IMR-90 (cell line): ENCODE measurements around the gene CUL1. TPM values are rescaled to one million over a fixed set of nuclear protein-coding genes. Genes with fewer than 3 reads are reported as not detected.

Experiments
- ATAC-seq: fragments of 200-7000 bp; cut with Tn5 transposase; 2 replicates; pipeline ENCODE4 v1.9.1; 2020; ENCODE audit warnings: low read depth, mild to moderate bottlenecking, moderate library complexity
- BruUV-seq: library from RNA; stranded (reverse); fragments of 400-500 nt; replicated peaks from 2 replicates; lab custom pipeline; 2021; lab: Mats Ljungman, UMichigan
- CTCF ChIA-PET: fragments of 300-600 bp; formaldehyde crosslinking; extraction: SDS; loops from one replicate; lab custom pipeline; 2021; ENCODE audit warnings: antibody characterized with exemption; lab: Yijun Ruan, JAX
- POLR2A ChIA-PET: fragments of 300-600 bp; sonication (Branson Sonifier 250); formaldehyde crosslinking; loops from one replicate; lab custom pipeline; 2022; ENCODE audit warnings: antibody characterized with exemption; ENCODE audit not compliant: unreplicated experiment; lab: Charles Lee
- DNase-seq: peaks from one replicate; pipeline ENCODE4 v3.0.0; 2013
- H2AFZ ChIP-seq: replicated peaks from 2 replicates; pipeline ENCODE3; 2013; ENCODE audit warnings: low read length, mild to moderate bottlenecking; ENCODE audit not compliant: poor library complexity
- H2AK5ac ChIP-seq: 2 replicates; pipeline ENCODE4 v1.6.1; 2013; ENCODE audit warnings: low read depth, low read length, inconsistent platforms
- H2AK9ac ChIP-seq: replicated peaks from 2 replicates; pipeline ENCODE3; 2013; ENCODE audit warnings: mild to moderate bottlenecking, low read depth, low read length, moderate library complexity; ENCODE audit not compliant: poor library complexity
- H2BK120ac ChIP-seq: 2 replicates; pipeline ENCODE4 v1.6.1; 2013; ENCODE audit warnings: low read depth, low read length, inconsistent platforms
- H2BK15ac ChIP-seq: 3 replicates; pipeline ENCODE4 v1.6.1; 2013; ENCODE audit warnings: low read depth, low read length, inconsistent platforms
- H2BK20ac ChIP-seq: 2 replicates; pipeline ENCODE4 v1.6.1; 2013; ENCODE audit warnings: low read depth, mild to moderate bottlenecking, inconsistent platforms, low read length, moderate library complexity
- H2BK5ac ChIP-seq: 2 replicates; pipeline ENCODE4 v1.6.1; 2013; ENCODE audit warnings: mild to moderate bottlenecking, low read depth, low read length, inconsistent platforms; ENCODE audit not compliant: poor library complexity, severe bottlenecking
- H3K14ac ChIP-seq: replicated peaks from 2 replicates; pipeline ENCODE4 v1.6.1; 2013; ENCODE audit warnings: low read depth, low read length, inconsistent platforms
- H3K18ac ChIP-seq: 2 replicates; pipeline ENCODE4 v1.6.1; 2013; ENCODE audit warnings: low read depth, low read length, control low read depth
- H3K23ac ChIP-seq: 2 replicates; pipeline ENCODE4 v1.6.1; 2013; ENCODE audit warnings: low read depth, low read length, inconsistent platforms
- H3K27ac ChIP-seq: 2 replicates; pipeline ENCODE4 v1.5.1; 2013; ENCODE audit warnings: mild to moderate bottlenecking, control low read depth, low read length; ENCODE audit not compliant: insufficient read depth
- H3K27me3 ChIP-seq: 2 replicates; pipeline ENCODE4 v1.6.1; 2013; ENCODE audit warnings: low read length; ENCODE audit not compliant: control insufficient read depth, insufficient read depth
- H3K36me3 ChIP-seq: 2 replicates; pipeline ENCODE4 v1.6.1; 2013; ENCODE audit warnings: low read length, mixed read lengths; ENCODE audit not compliant: control insufficient read depth, insufficient read depth
- H3K4ac ChIP-seq: 2 replicates; pipeline ENCODE4 v1.6.1; 2013; ENCODE audit warnings: low read depth, low read length, inconsistent platforms
- H3K4me1 ChIP-seq: 2 replicates; pipeline ENCODE4 v1.6.1; 2013; ENCODE audit warnings: low read length, mixed read lengths; ENCODE audit not compliant: control insufficient read depth, insufficient read depth
- H3K4me2 ChIP-seq: 2 replicates; pipeline ENCODE4 v1.6.1; 2013; ENCODE audit warnings: low read depth, mild to moderate bottlenecking, control low read depth, low read length, moderate library complexity
- H3K4me3 ChIP-seq: 2 replicates; pipeline ENCODE4 v1.5.1; 2013; ENCODE audit warnings: low read depth, mild to moderate bottlenecking, control low read depth, low read length, moderate library complexity; ENCODE audit not compliant: insufficient read depth
- H3K56ac ChIP-seq: 2 replicates; pipeline ENCODE4 v1.6.1; 2013; ENCODE audit warnings: low read length, inconsistent platforms; ENCODE audit not compliant: insufficient read depth; ENCODE audit errors: extremely low read depth
- H3K79me1 ChIP-seq, 2 experiments: 2 replicates each; pipeline ENCODE4 v1.6.1; 2013; ENCODE audit warnings: low read length in 2 of 2, inconsistent platforms in 1 of 2, low read depth in 1 of 2
- H3K9ac ChIP-seq: 2 replicates; pipeline ENCODE4 v1.6.1; 2013; ENCODE audit warnings: low read depth, low read length, control low read depth
- H3K9me1 ChIP-seq: 2 replicates; pipeline ENCODE4 v1.6.1; 2013; ENCODE audit warnings: low read length, inconsistent platforms; ENCODE audit not compliant: insufficient read depth
- H3K9me3 ChIP-seq: 2 replicates; pipeline ENCODE4 v1.6.1; 2013; ENCODE audit warnings: low read length; ENCODE audit not compliant: control insufficient read depth, insufficient read depth
- H4K20me1 ChIP-seq: 2 replicates; pipeline ENCODE4 v1.6.1; 2013; ENCODE audit warnings: low read length, inconsistent platforms; ENCODE audit not compliant: insufficient read depth
- H4K5ac ChIP-seq: 2 replicates; pipeline ENCODE4 v1.6.1; 2013; ENCODE audit warnings: mild to moderate bottlenecking, low read depth, low read length, control low read depth
- H4K8ac ChIP-seq, 2 experiments: 2 replicates each; pipeline ENCODE4 v1.6.1; 2013; ENCODE audit warnings: low read depth in 2 of 2, low read length in 2 of 2, control low read depth in 1 of 2, inconsistent platforms in 1 of 2
- H4K91ac ChIP-seq: 2 replicates; pipeline ENCODE4 v1.6.1; 2013; ENCODE audit warnings: low read depth, low read length, inconsistent platforms; ENCODE audit not compliant: insufficient read depth
- NFE2L2 ChIP-seq: fragments of 150-350 bp; IDR thresholded peaks from 2 replicates; pipeline ENCODE4 v1.6.1; 2016; ENCODE audit warnings: low read depth, mild to moderate bottlenecking, low read length
- RCOR1 ChIP-seq: IDR thresholded peaks from 2 replicates; pipeline ENCODE4 v1.6.1; 2012; ENCODE audit warnings: mild to moderate bottlenecking, low read length, improper control_type of control experiment; ENCODE audit not compliant: insufficient replicate concordance
- RFX5 ChIP-seq: IDR thresholded peaks from 2 replicates; pipeline ENCODE4 v1.8.0; 2012; ENCODE audit warnings: low read depth, mild to moderate bottlenecking, low read length, moderate library complexity
- SMC3 ChIP-seq: fragments of 150-350 bp; IDR thresholded peaks from 2 replicates; pipeline ENCODE4 v1.6.1; 2016; ENCODE audit warnings: low read depth, mild to moderate bottlenecking, antibody characterized with exemption, low read length, moderate library complexity
- WGBS, 2 experiments: methylation state at CpG; one replicate each; pipeline versions ENCODE4 v1.1.5 to v1.1.7; 2013; ENCODE audit warnings: missing lambda C conversion rate in 2 of 2; ENCODE audit not compliant: insufficient read length in 1 of 2; ENCODE audit errors: extremely low coverage in 2 of 2; 5-methylcytosine and 5-hydroxymethylcytosine counted together
- dilution Hi-C: fragments of 300-500 bp; cut with HindIII; formaldehyde crosslinking; loops from one replicate; pipeline ENCODE4 v1.14.3; 2018; ENCODE audit warnings: low sequenced_read_pairs; ENCODE audit not compliant: unreplicated experiment
- in situ Hi-C: fragments of 300-500 bp; cut with MboI; formaldehyde crosslinking; loops from 3 replicates; pipeline ENCODE4 v1.14.3; 2019; ENCODE audit warnings: low sequenced_read_pairs, inconsistent platforms, mixed read lengths
- intact Hi-C: fragments of 100-400 bp; cut with micrococcal nuclease; formaldehyde crosslinking; loops from 2 replicates; pipeline ENCODE4 v1.10.0; 2022
- polyA plus RNA-seq, 3 experiments: library from polyadenylated mRNA; depleted of rRNA; stranded (reverse); fragments of >200 nt; gene quantifications; 2 replicates each; pipeline ENCODE4 v1.2.3, GENCODE V29; 2012; ENCODE audit warnings: low replicate concordance in 1 of 3
- total RNA-seq: library from RNA; depleted of rRNA; stranded (reverse); fragments of >200 nt; gene quantifications from 2 replicates; pipeline ENCODE4 v1.2.3, GENCODE V29; 2012
- TF ChIP-seq, protein P1 (sequence below): fragments of 150-350 bp; IDR thresholded peaks from 2 replicates; pipeline ENCODE4 v1.6.1; 2016; ENCODE audit warnings: low read depth, mild to moderate bottlenecking, low read length, moderate library complexity, borderline replicate concordance

The CUL1 gene
- total and polyA plus RNA-seq, 2 of the 4 experiments (the other 2 are of a cell fraction), result 44.0 to 46.2 TPM

DNA sequence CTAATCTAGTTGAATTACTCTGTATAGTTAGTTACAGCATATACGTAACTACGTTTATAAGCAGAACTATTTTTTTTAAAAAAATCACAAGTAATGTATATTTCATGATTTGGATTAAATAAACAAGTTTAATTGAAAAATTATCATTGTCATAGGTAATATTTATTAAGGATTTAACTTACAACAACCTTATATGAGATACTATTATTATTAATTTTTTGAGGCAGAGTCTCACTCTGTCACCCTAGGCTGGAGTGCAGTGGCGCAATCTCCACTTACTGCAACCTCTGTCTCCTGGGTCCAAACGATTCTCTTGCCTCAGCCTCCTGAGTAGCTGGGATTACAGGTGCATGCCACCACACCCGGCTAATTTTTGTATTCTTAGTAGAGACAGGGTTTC is 4.1 kb upstream of the CUL1 start:
- Histone ChIP-seq H4K8ac (no peak overlapping the region), H2BK5ac (no peak overlapping the region), H3K4me2 (no peak overlapping the region), H3K9ac (no peak overlapping the region), H3K4me3 (no peak overlapping the region), H4K20me1 (no peaks in the 10 kb centered on the region), H3K23ac (no peak overlapping the region), H2BK120ac (no peak overlapping the region), H3K9me3 (no peaks in the 10 kb centered on the region), H3K36me3 (no peaks in the 10 kb centered on the region), H2AK9ac (no peak overlapping the region), H2BK15ac (no peak overlapping the region), H4K5ac (no peak overlapping the region), H4K91ac (no peak overlapping the region), H3K79me1 (peaks cover 0 to 9% of the 10 kb centered on the region in 2 experiments; a peak in 1 of 4 replicates), H3K14ac (no peak overlapping the region), H3K4ac (no peak overlapping the region), H3K9me1 (no peaks in the 10 kb centered on the region; the same call in 1 of the 2 replicates), H3K56ac (no peak overlapping the region), H2AFZ (no peak overlapping the region), H3K27ac (no peak overlapping the region), H3K27me3 (no peaks in the 10 kb centered on the region), H3K4me1 (no peaks in the 10 kb centered on the region), H2BK20ac (no peak overlapping the region), H2AK5ac (no peak overlapping the region), H3K18ac (no peak overlapping the region)
- WGBS, 2 experiments, result no CpG with 5 or more reads among the region's 5 CpGs
- ChIA-PET CTCF (no interaction called here), POLR2A (no interaction called here)
- dilution Hi-C loops (no loop called here), intact Hi-C loops (no loop called here), in situ Hi-C loops (no loop called here)
- DNase-seq (no peak), ATAC-seq (no peak)
- TF ChIP-seq RCOR1 (no peak), SMC3 (no peak), NFE2L2 (no peak), RFX5 (no peak)
- TF ChIP-seq, protein P1, sequence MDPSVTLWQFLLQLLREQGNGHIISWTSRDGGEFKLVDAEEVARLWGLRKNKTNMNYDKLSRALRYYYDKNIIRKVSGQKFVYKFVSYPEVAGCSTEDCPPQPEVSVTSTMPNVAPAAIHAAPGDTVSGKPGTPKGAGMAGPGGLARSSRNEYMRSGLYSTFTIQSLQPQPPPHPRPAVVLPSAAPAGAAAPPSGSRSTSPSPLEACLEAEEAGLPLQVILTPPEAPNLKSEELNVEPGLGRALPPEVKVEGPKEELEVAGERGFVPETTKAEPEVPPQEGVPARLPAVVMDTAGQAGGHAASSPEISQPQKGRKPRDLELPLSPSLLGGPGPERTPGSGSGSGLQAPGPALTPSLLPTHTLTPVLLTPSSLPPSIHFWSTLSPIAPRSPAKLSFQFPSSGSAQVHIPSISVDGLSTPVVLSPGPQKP, result no peak
- no TSS peak for BruUV-seq
